ENCODE measurements around the gene NELL1.

Gene NELL1

GRCh38 chr11:20626279-20626678 lies 43.1 kb upstream of the NELL1 start:
- no peak overlapping the region for H2BK12ac ChIP-seq (ENCODE audit: low read length)
- H4K8ac ChIP-seq (ENCODE audit: low read depth, low read length) = no peak overlapping the region
- H3K4ac ChIP-seq (ENCODE audit: low read depth, low read length) = no peak overlapping the region
- H2AFZ ChIP-seq (ENCODE audit: insufficient read depth, low read length, poor library complexity) = no peak overlapping the region
- H4K12ac ChIP-seq (ENCODE audit: low read depth, low read length) = no peak overlapping the region
- H3K9me3 ChIP-seq (ENCODE audit: insufficient read depth, low read depth, low read length) = no peaks in the 10 kb centered on the region
- DNase-seq = no peak
- H3K4me3 ChIP-seq (ENCODE audit: low read depth, low read length) = no peak overlapping the region
- no peak overlapping the region for H3K23ac ChIP-seq (ENCODE audit: low read length)
- no peak overlapping the region for H2BK120ac ChIP-seq (ENCODE audit: insufficient read depth, low read length, poor library complexity)
- no peaks in the 10 kb centered on the region for H3K79me1 ChIP-seq (ENCODE audit: low read length)
- no peaks in the 10 kb centered on the region for H3K27me3 ChIP-seq (ENCODE audit: insufficient read depth, low read length)
- H4K91ac ChIP-seq (ENCODE audit: low read depth, low read length) = no peak overlapping the region
- H3K4me1 ChIP-seq (ENCODE audit: control insufficient read depth in 1 of 2, insufficient read depth in 2 of 2, low read length in 2 of 2) = no peaks in the 10 kb centered on the region
- no peak overlapping the region for H3K27ac ChIP-seq (ENCODE audit: low read depth, low read length)
- no CpG with 5 or more reads among the region's 4 CpGs for WGBS (ENCODE audit: extremely low coverage, insufficient coverage, insufficient read length)
- H3K9ac ChIP-seq (ENCODE audit: low read length) = no peak overlapping the region
- H3K4me2 ChIP-seq (ENCODE audit: low read length) = no peak overlapping the region
- H2AK5ac ChIP-seq (ENCODE audit: low read length) = no peak overlapping the region
- no peak overlapping the region for H3K18ac ChIP-seq (ENCODE audit: low read length)
- H3K36me3 ChIP-seq (ENCODE audit: control insufficient read depth in 1 of 2, insufficient read depth in 2 of 2, low read length in 2 of 2) = no peaks in the 10 kb centered on the region
- no peak overlapping the region for H2BK5ac ChIP-seq (ENCODE audit: low read depth, low read length, poor library complexity)
- no peak overlapping the region for H3K14ac ChIP-seq (ENCODE audit: low read length)
- H3K79me2 ChIP-seq (ENCODE audit: control insufficient read depth, insufficient read depth, low read length, poor library complexity) = no peaks in the 10 kb centered on the region

- no peak overlapping the region for H3K4me3 ChIP-seq (ENCODE audit: low read depth, low read length)
- no peak overlapping the region for H2BK12ac ChIP-seq (ENCODE audit: low read length)
- no CpG with 5 or more reads among the region's 3 CpGs for WGBS (ENCODE audit: extremely low coverage, insufficient coverage, insufficient read length)
Observed at GRCh38 chr11:20627026-20627425, 42.4 kb upstream of the NELL1 start.

DNA sequence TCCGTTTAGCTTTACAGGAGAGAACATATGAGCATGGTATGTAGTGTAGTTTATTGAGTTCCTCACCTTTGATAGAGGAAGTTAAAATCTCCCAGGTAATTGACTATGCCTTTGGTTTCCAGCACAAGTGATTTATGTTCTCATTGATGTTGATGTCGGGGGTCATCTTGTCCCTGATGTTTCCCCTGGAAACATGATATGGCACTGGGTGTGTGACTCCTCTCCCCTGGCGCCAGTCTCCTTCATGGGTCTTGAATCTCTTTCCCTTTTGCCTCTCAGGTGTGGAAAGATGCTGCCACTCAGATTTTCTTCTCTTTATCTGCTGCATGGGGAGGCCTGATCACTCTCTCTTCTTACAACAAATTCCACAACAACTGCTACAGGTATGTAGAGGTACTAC lies 41.7 kb upstream of the NELL1 start:
- Histone ChIP-seq H3K4ac (ENCODE audit: low read depth, low read length) (no peak overlapping the region), H4K12ac (ENCODE audit: low read depth, low read length) (no peak overlapping the region), H4K91ac (ENCODE audit: low read depth, low read length) (no peak overlapping the region), H2AFZ (ENCODE audit: insufficient read depth, low read length, poor library complexity) (no peak overlapping the region), H3K27ac (ENCODE audit: low read depth, low read length) (no peak overlapping the region), H3K23ac (ENCODE audit: low read length) (no peak overlapping the region), H3K4me2 (ENCODE audit: low read length) (no peak overlapping the region), H3K18ac (ENCODE audit: low read length) (no peak overlapping the region), H3K4me3 (ENCODE audit: low read depth, low read length) (no peak overlapping the region), H3K36me3 (ENCODE audit: control insufficient read depth in 1 of 2, insufficient read depth in 2 of 2, low read length in 2 of 2) (no peaks in the 10 kb centered on the region), H3K9me3 (ENCODE audit: insufficient read depth, low read depth, low read length) (no peaks in the 10 kb centered on the region), H4K8ac (ENCODE audit: low read depth, low read length) (no peak overlapping the region), H3K79me2 (ENCODE audit: control insufficient read depth, insufficient read depth, low read length, poor library complexity) (no peaks in the 10 kb centered on the region), H3K9ac (ENCODE audit: low read length) (no peak overlapping the region), H3K4me1 (ENCODE audit: control insufficient read depth in 1 of 2, insufficient read depth in 2 of 2, low read length in 2 of 2) (peaks cover 0 to 3% of the 10 kb centered on the region in 2 experiments), H3K27me3 (ENCODE audit: insufficient read depth, low read length) (no peaks in the 10 kb centered on the region), H3K14ac (ENCODE audit: low read length) (no peak overlapping the region), H2AK5ac (ENCODE audit: low read length) (no peak overlapping the region), H2BK120ac (ENCODE audit: insufficient read depth, low read length, poor library complexity) (no peak overlapping the region), H2BK5ac (ENCODE audit: low read depth, low read length, poor library complexity) (no peak overlapping the region), H2BK12ac (ENCODE audit: low read length) (no peak overlapping the region), H3K79me1 (ENCODE audit: low read length) (no peaks in the 10 kb centered on the region)
- no CpG with 5 or more reads among the region's 3 CpGs for WGBS (ENCODE audit: extremely low coverage, insufficient coverage, insufficient read length)
- no peak for DNase-seq

More at GRCh38 chr11:20627026-20627425, 42.4 kb upstream of the NELL1 start:
- H3K14ac ChIP-seq (ENCODE audit: low read length) = no peak overlapping the region
- H3K79me1 ChIP-seq (ENCODE audit: low read length) = no peaks in the 10 kb centered on the region
- no peaks in the 10 kb centered on the region for H3K36me3 ChIP-seq (ENCODE audit: control insufficient read depth in 1 of 2, insufficient read depth in 2 of 2, low read length in 2 of 2)
- no peak overlapping the region for H3K18ac ChIP-seq (ENCODE audit: low read length)
- no peak overlapping the region for H2BK120ac ChIP-seq (ENCODE audit: insufficient read depth, low read length, poor library complexity)
- no peak overlapping the region for H2BK5ac ChIP-seq (ENCODE audit: low read depth, low read length, poor library complexity)
- no peaks in the 10 kb centered on the region for H3K27me3 ChIP-seq (ENCODE audit: insufficient read depth, low read length)
- H3K9ac ChIP-seq (ENCODE audit: low read length) = no peak overlapping the region
- H3K4me2 ChIP-seq (ENCODE audit: low read length) = no peak overlapping the region
- no peaks in the 10 kb centered on the region for H3K79me2 ChIP-seq (ENCODE audit: control insufficient read depth, insufficient read depth, low read length, poor library complexity)
- H3K9me3 ChIP-seq (ENCODE audit: insufficient read depth, low read depth, low read length) = no peaks in the 10 kb centered on the region
- peaks cover 0 to 3% of the 10 kb centered on the region in 2 experiments for H3K4me1 ChIP-seq (ENCODE audit: control insufficient read depth in 1 of 2, insufficient read depth in 2 of 2, low read length in 2 of 2)
- H4K91ac ChIP-seq (ENCODE audit: low read depth, low read length) = no peak overlapping the region
- no peak overlapping the region for H4K12ac ChIP-seq (ENCODE audit: low read depth, low read length)
- H2AFZ ChIP-seq (ENCODE audit: insufficient read depth, low read length, poor library complexity) = no peak overlapping the region
- H3K4ac ChIP-seq (ENCODE audit: low read depth, low read length) = no peak overlapping the region
- no peak overlapping the region for H4K8ac ChIP-seq (ENCODE audit: low read depth, low read length)
- no peak for DNase-seq
- H3K27ac ChIP-seq (ENCODE audit: low read depth, low read length) = no peak overlapping the region
- no peak overlapping the region for H3K23ac ChIP-seq (ENCODE audit: low read length)
- no peak overlapping the region for H2AK5ac ChIP-seq (ENCODE audit: low read length)

GRCh38 chr11:20631519-20632168 lies 37.7 kb upstream of the NELL1 start:
- no peak overlapping the region for H3K23ac ChIP-seq (ENCODE audit: low read length)
- no peak overlapping the region for H2AK5ac ChIP-seq (ENCODE audit: low read length)
- no peak overlapping the region for H3K4me3 ChIP-seq (ENCODE audit: low read depth, low read length)
- no peak overlapping the region for H4K12ac ChIP-seq (ENCODE audit: low read depth, low read length)
- no peak for DNase-seq
- H2BK12ac ChIP-seq (ENCODE audit: low read length) = no peak overlapping the region
- no peak overlapping the region for H3K4me2 ChIP-seq (ENCODE audit: low read length)
- no peaks in the 10 kb centered on the region for H3K36me3 ChIP-seq (ENCODE audit: control insufficient read depth in 1 of 2, insufficient read depth in 2 of 2, low read length in 2 of 2)
- H2AFZ ChIP-seq (ENCODE audit: insufficient read depth, low read length, poor library complexity) = no peak overlapping the region
- no peak overlapping the region for H4K8ac ChIP-seq (ENCODE audit: low read depth, low read length)
- H3K27ac ChIP-seq (ENCODE audit: low read depth, low read length) = no peak overlapping the region
- H2BK120ac ChIP-seq (ENCODE audit: insufficient read depth, low read length, poor library complexity) = no peak overlapping the region
- no peak overlapping the region for H2BK5ac ChIP-seq (ENCODE audit: low read depth, low read length, poor library complexity)
- no peak overlapping the region for H4K91ac ChIP-seq (ENCODE audit: low read depth, low read length)
- H3K79me2 ChIP-seq (ENCODE audit: control insufficient read depth, insufficient read depth, low read length, poor library complexity) = no peaks in the 10 kb centered on the region
- H3K4ac ChIP-seq (ENCODE audit: low read depth, low read length) = no peak overlapping the region
- no peaks in the 10 kb centered on the region for H3K9me3 ChIP-seq (ENCODE audit: insufficient read depth, low read depth, low read length)
- H3K27me3 ChIP-seq (ENCODE audit: insufficient read depth, low read length) = no peaks in the 10 kb centered on the region
- no peak overlapping the region for H3K9ac ChIP-seq (ENCODE audit: low read length)
- H3K79me1 ChIP-seq (ENCODE audit: low read length) = no peaks in the 10 kb centered on the region
- H3K4me1 ChIP-seq (ENCODE audit: control insufficient read depth in 1 of 2, insufficient read depth in 2 of 2, low read length in 2 of 2) = peaks cover 0 to 3% of the 10 kb centered on the region in 2 experiments
- WGBS (ENCODE audit: extremely low coverage, insufficient coverage, insufficient read length) = no CpG with 5 or more reads among the region's 5 CpGs
- H3K18ac ChIP-seq (ENCODE audit: low read length) = no peak overlapping the region
- H3K14ac ChIP-seq (ENCODE audit: low read length) = no peak overlapping the region

Measured in trophoblast cell (in vitro differentiated cells and primary cell).